HEK293 (cell line): ENCODE measurements around the gene CSRNP2.

Experiments used
- EGR2 ChIP-seq: fragments of 450-650 bp; formaldehyde crosslinking; IDR thresholded peaks from 2 replicates; pipeline ENCODE4 v1.5.1; 2016; ENCODE audit warnings: low read depth, missing biosample characterization, missing genetic modification characterization
- KLF7 ChIP-seq: fragments of 450-650 bp; formaldehyde crosslinking; IDR thresholded peaks from 2 replicates; pipeline ENCODE4 v1.5.1; 2016; ENCODE audit warnings: missing biosample characterization, missing genetic modification characterization, borderline replicate concordance
- ZBTB20 ChIP-seq: fragments of 450-650 bp; formaldehyde crosslinking; IDR thresholded peaks from 2 replicates; pipeline ENCODE4 v1.5.1; 2016; ENCODE audit warnings: missing biosample characterization, missing genetic modification characterization
- ZNF132 ChIP-seq: fragments of 450-650 bp; formaldehyde crosslinking; IDR thresholded peaks from 2 replicates; pipeline ENCODE4 v1.5.1; 2017; ENCODE audit warnings: missing biosample characterization, missing genetic modification characterization, borderline replicate concordance
- ZNF169 ChIP-seq: fragments of 450-650 bp; formaldehyde crosslinking; IDR thresholded peaks from 2 replicates; pipeline ENCODE4 v1.5.1; 2016; ENCODE audit warnings: missing biosample characterization, missing genetic modification characterization
- ZNF18 ChIP-seq: fragments of 450-650 bp; formaldehyde crosslinking; IDR thresholded peaks from 2 replicates; pipeline ENCODE4 v1.5.1; 2016; ENCODE audit warnings: missing biosample characterization, missing genetic modification characterization
- ZNF221 ChIP-seq: fragments of 450-650 bp; formaldehyde crosslinking; IDR thresholded peaks from 2 replicates; pipeline ENCODE4 v1.5.1; 2017; ENCODE audit warnings: missing biosample characterization, missing genetic modification characterization, borderline replicate concordance
- ZNF274 ChIP-seq, 2 experiments: fragments of 200-500 bp in 1 of 2; fragments of 450-650 bp in 1 of 2; sonication (Bioruptor generic) in 1 of 2; formaldehyde crosslinking in 1 of 2; IDR thresholded peaks; 2 replicates each; pipeline versions ENCODE4 v1.5.1 to v1.6.1; 2014 to 2016; ENCODE audit warnings: borderline replicate concordance in 1 of 2, inconsistent platforms in 1 of 2, low read length in 1 of 2, missing biosample characterization in 1 of 2, missing genetic modification characterization in 1 of 2
- ZNF280C ChIP-seq: fragments of 450-650 bp; formaldehyde crosslinking; IDR thresholded peaks from 2 replicates; pipeline ENCODE4 v1.5.1; 2016; ENCODE audit warnings: missing biosample characterization, missing genetic modification characterization
- ZNF341 ChIP-seq: fragments of 450-650 bp; formaldehyde crosslinking; IDR thresholded peaks from 2 replicates; pipeline ENCODE4; 2016; ENCODE audit warnings: low read depth, missing biosample characterization, missing genetic modification characterization
- ZNF416 ChIP-seq: fragments of 450-650 bp; formaldehyde crosslinking; IDR thresholded peaks from 2 replicates; pipeline ENCODE4 v1.5.1; 2016; ENCODE audit warnings: missing biosample characterization, missing genetic modification characterization
- ZNF449 ChIP-seq: fragments of 450-650 bp; formaldehyde crosslinking; IDR thresholded peaks from 2 replicates; pipeline ENCODE4 v1.5.1; 2017; ENCODE audit warnings: missing biosample characterization, mild to moderate bottlenecking, missing genetic modification characterization, moderate library complexity
- ZNF48 ChIP-seq: fragments of 450-650 bp; formaldehyde crosslinking; IDR thresholded peaks from 2 replicates; pipeline ENCODE4 v1.5.1; 2016; ENCODE audit warnings: missing biosample characterization, missing genetic modification characterization
- ZNF530 ChIP-seq: fragments of 450-650 bp; formaldehyde crosslinking; IDR thresholded peaks from 2 replicates; pipeline ENCODE4 v1.5.1; 2016; ENCODE audit warnings: low read depth, missing biosample characterization, missing genetic modification characterization
- ZNF548 ChIP-seq: fragments of 450-650 bp; formaldehyde crosslinking; IDR thresholded peaks from 2 replicates; pipeline ENCODE4 v1.5.1; 2016; ENCODE audit warnings: missing biosample characterization, missing genetic modification characterization
- ZNF639 ChIP-seq: fragments of 450-650 bp; formaldehyde crosslinking; IDR thresholded peaks from 2 replicates; pipeline ENCODE4 v1.5.1; 2016; ENCODE audit warnings: missing biosample characterization, missing genetic modification characterization
- ZSCAN16 ChIP-seq: fragments of 450-650 bp; formaldehyde crosslinking; IDR thresholded peaks from 2 replicates; pipeline ENCODE4 v1.5.1; 2016; ENCODE audit warnings: missing biosample characterization, missing genetic modification characterization
- ZSCAN4 ChIP-seq: fragments of 450-650 bp; formaldehyde crosslinking; IDR thresholded peaks from 2 replicates; pipeline ENCODE4 v1.5.1; 2017; ENCODE audit warnings: missing biosample characterization, missing genetic modification characterization
- TF ChIP-seq, protein P1 (sequence below): fragments of 450-650 bp; formaldehyde crosslinking; IDR thresholded peaks from 2 replicates; pipeline ENCODE4 v1.5.1; 2016; ENCODE audit warnings: missing biosample characterization, missing genetic modification characterization
- TF ChIP-seq, protein P2 (sequence below): fragments of 450-650 bp; formaldehyde crosslinking; IDR thresholded peaks from 2 replicates; pipeline ENCODE4 v1.5.1; 2016; ENCODE audit warnings: missing biosample characterization, missing genetic modification characterization, borderline replicate concordance
- TF ChIP-seq, protein P3 (sequence below): fragments of 450-650 bp; formaldehyde crosslinking; IDR thresholded peaks from 2 replicates; pipeline ENCODE4 v1.5.1; 2016; ENCODE audit warnings: missing biosample characterization, missing genetic modification characterization
- TF ChIP-seq, protein P4 (sequence below): fragments of 450-650 bp; formaldehyde crosslinking; IDR thresholded peaks from 2 replicates; pipeline ENCODE4 v1.5.1; 2017; ENCODE audit warnings: missing biosample characterization, missing genetic modification characterization

Gene CSRNP2

GRCh38 chr12:51025836-51026638 lies 57.4 kb downstream of the CSRNP2 start, which contains the start of gene SLC11A2 (continued):
- no peak for TF ChIP-seq ZNF280C (tag by site-specific recombination)
- no peak for TF ChIP-seq ZNF169 (tag by site-specific recombination)
- TF ChIP-seq, protein P1, sequence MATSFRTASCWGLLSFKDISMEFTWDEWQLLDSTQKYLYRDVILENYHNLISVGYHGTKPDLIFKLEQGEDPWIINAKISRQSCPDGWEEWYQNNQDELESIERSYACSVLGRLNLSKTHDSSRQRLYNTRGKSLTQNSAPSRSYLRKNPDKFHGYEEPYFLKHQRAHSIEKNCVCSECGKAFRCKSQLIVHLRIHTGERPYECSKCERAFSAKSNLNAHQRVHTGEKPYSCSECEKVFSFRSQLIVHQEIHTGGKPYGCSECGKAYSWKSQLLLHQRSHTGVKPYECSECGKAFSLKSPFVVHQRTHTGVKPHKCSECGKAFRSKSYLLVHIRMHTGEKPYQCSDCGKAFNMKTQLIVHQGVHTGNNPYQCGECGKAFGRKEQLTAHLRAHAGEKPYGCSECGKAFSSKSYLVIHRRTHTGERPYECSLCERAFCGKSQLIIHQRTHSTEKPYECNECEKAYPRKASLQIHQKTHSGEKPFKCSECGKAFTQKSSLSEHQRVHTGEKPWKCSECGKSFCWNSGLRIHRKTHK (tag by site-specific recombination), result no peak
- TF ChIP-seq, protein P2, sequence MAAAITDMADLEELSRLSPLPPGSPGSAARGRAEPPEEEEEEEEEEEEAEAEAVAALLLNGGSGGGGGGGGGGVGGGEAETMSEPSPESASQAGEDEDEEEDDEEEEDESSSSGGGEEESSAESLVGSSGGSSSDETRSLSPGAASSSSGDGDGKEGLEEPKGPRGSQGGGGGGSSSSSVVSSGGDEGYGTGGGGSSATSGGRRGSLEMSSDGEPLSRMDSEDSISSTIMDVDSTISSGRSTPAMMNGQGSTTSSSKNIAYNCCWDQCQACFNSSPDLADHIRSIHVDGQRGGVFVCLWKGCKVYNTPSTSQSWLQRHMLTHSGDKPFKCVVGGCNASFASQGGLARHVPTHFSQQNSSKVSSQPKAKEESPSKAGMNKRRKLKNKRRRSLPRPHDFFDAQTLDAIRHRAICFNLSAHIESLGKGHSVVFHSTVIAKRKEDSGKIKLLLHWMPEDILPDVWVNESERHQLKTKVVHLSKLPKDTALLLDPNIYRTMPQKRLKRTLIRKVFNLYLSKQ, result peak; percentile 61; the same call in 1 of the 2 replicates
- no peak for TF ChIP-seq ZNF132
- TF ChIP-seq ZNF639, result peak; percentile 57; the same call in 1 of the 2 replicates
- TF ChIP-seq KLF7 (tag by site-specific recombination), result peak; percentile 70; the same call in 1 of the 2 replicates
- peak; percentile 63; the same call in 1 of the 2 replicates for TF ChIP-seq ZSCAN16 (tag by site-specific recombination)
- peak; percentile 93 for TF ChIP-seq EGR2
- no peak for TF ChIP-seq ZNF530 (tag by site-specific recombination)
- no peak for TF ChIP-seq ZNF221 (tag by site-specific recombination)
- TF ChIP-seq, protein P3, sequence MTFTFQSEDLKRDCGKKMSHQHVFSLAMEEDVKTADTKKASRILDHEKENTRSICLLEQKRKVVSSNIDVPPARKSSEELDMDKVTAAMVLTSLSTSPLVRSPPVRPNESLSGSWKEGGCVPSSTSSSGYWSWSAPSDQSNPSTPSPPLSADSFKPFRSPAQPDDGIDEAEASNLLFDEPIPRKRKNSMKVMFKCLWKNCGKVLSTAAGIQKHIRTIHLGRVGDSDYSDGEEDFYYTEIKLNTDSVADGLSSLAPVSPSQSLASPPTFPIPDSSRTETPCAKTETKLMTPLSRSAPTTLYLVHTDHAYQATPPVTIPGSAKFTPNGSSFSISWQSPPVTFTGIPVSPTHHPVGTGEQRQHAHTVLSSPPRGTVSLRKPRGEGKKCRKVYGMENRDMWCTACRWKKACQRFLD (tag by site-specific recombination), result no peak
- peak; percentile 91 for TF ChIP-seq ZBTB20
- no peak for TF ChIP-seq ZNF416 (tag by site-specific recombination)
- TF ChIP-seq ZNF48 (tag by site-specific recombination), result no peak
- TF ChIP-seq, protein P4, sequence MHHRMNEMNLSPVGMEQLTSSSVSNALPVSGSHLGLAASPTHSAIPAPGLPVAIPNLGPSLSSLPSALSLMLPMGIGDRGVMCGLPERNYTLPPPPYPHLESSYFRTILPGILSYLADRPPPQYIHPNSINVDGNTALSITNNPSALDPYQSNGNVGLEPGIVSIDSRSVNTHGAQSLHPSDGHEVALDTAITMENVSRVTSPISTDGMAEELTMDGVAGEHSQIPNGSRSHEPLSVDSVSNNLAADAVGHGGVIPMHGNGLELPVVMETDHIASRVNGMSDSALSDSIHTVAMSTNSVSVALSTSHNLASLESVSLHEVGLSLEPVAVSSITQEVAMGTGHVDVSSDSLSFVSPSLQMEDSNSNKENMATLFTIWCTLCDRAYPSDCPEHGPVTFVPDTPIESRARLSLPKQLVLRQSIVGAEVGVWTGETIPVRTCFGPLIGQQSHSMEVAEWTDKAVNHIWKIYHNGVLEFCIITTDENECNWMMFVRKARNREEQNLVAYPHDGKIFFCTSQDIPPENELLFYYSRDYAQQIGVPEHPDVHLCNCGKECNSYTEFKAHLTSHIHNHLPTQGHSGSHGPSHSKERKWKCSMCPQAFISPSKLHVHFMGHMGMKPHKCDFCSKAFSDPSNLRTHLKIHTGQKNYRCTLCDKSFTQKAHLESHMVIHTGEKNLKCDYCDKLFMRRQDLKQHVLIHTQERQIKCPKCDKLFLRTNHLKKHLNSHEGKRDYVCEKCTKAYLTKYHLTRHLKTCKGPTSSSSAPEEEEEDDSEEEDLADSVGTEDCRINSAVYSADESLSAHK (tag by site-specific recombination), result peak; percentile 25; the same call in 1 of the 2 replicates
- TF ChIP-seq ZNF341 (tag by site-specific recombination), result peak; percentile 89
- TF ChIP-seq ZNF548 (tag by site-specific recombination), result no peak
- TF ChIP-seq ZNF18, result peak; percentile 56
- no peak for TF ChIP-seq ZNF274 (IDR thresholded peaks at IDR 0.05; ENCODE audit: low read length)
- TF ChIP-seq ZNF274 (tag by site-specific recombination; IDR thresholded peaks at IDR 0.05; ENCODE audit: borderline replicate concordance), result no peak
- peak; percentile 47 for TF ChIP-seq ZSCAN4 (tag by site-specific recombination)
- TF ChIP-seq ZNF449 (tag by site-specific recombination), result no peak; the same call in 1 of the 2 replicates
